Measurements from ENCODE around the gene GNB1.
"Not testable (repeated sequence)": the region's sequence is repeated elsewhere in the genome, so short reads cannot be mapped to it uniquely, and the experiment has no call there.

Gene GNB1

GRCh38 chr1:1760715-1761114 is 130.2 kb downstream of the GNB1 start:
- DNase-seq (ENCODE audit: low spot score), result no peak

- no peak for DNase-seq (ENCODE audit: low spot score)
Measured at GRCh38 chr1:1760345-1760650, 130.6 kb downstream of the GNB1 start.

GRCh38 chr1:1759456-1760344 is 131.2 kb downstream of the GNB1 start:
- DNase-seq (ENCODE audit: low spot score), result no peak

- no peak for DNase-seq (ENCODE audit: low spot score)
Measured at GRCh38 chr1:1758692-1759455, 132.0 kb downstream of the GNB1 start.

GRCh38 chr1:1758059-1758621 is 132.7 kb downstream of the GNB1 start:
- no peak for DNase-seq (ENCODE audit: low spot score)

GRCh38 chr1:1757422-1758058 is 133.3 kb downstream of the GNB1 start:
- no peak for DNase-seq (ENCODE audit: low spot score)

- no peak for DNase-seq (ENCODE audit: low spot score)
Measured at GRCh38 chr1:1756661-1757421, 134.0 kb downstream of the GNB1 start.

- no peak for DNase-seq (ENCODE audit: low spot score)
Measured at GRCh38 chr1:1755852-1756251, 135.0 kb downstream of the GNB1 start.

- no peak for DNase-seq (ENCODE audit: low spot score)
Measured at GRCh38 chr1:1755426-1755825, 135.5 kb downstream of the GNB1 start.

GRCh38 chr1:1754051-1754815 is 136.7 kb downstream of the GNB1 start:
- DNase-seq (ENCODE audit: low spot score), result no peak

GRCh38 chr1:1753607-1754005 is 137.3 kb downstream of the GNB1 start:
- DNase-seq (ENCODE audit: low spot score), result no peak

- DNase-seq (ENCODE audit: low spot score), result no peak
Measured at GRCh38 chr1:1752636-1753606, 138.0 kb downstream of the GNB1 start.

GRCh38 chr1:1752190-1752589 is 138.7 kb downstream of the GNB1 start:
- no peak for DNase-seq (ENCODE audit: low spot score)

GRCh38 chr1:1749941-1750340 is 140.9 kb downstream of the GNB1 start:
- not testable (repeated sequence) for DNase-seq (ENCODE audit: low spot score)

GRCh38 chr1:1748686-1749321 is 142.1 kb downstream of the GNB1 start:
- DNase-seq (ENCODE audit: low spot score), result no peak

- not testable (repeated sequence) for DNase-seq (ENCODE audit: low spot score)
Measured at GRCh38 chr1:1746566-1746909, 144.3 kb downstream of the GNB1 start.

GRCh38 chr1:1745651-1746565 is 145.0 kb downstream of the GNB1 start:
- peak; percentile 88 for DNase-seq (ENCODE audit: low spot score)

GRCh38 chr1:1742529-1742928 is 148.4 kb downstream of the GNB1 start:
- not testable (repeated sequence) for DNase-seq (ENCODE audit: low spot score)
